ENCODE results near the gene UMOD.

- no peak for TF ChIP-seq CTCF (conservative IDR thresholded peaks at IDR 0.05)
- no peak for TF ChIP-seq EZH2 (IDR thresholded peaks at IDR 0.05; ENCODE audit: low read depth)
Measured at GRCh38 chr16:20401066-20401465, 48.6 kb upstream of the UMOD start.
